Stimulated activated CD8-positive, alpha-beta memory T cell treated with anti-CD3 and anti-CD28 coated beads, Interleukin-7, amount 100 ng/mL, for 4 hours (primary cell): ENCODE data around the gene CDH26.

Experiments
- DNase-seq, 2 donors: peaks; one replicate each; pipeline ENCODE4 v3.0.0-alpha.2; 2020; ENCODE audit warnings: low read depth in 2 of 2

CDH26 gene

GRCh38 chr20:60063048-60063451, 104.8 kb downstream of the CDH26 start:
- no peak for DNase-seq

GRCh38 chr20:60063739-60064380, 105.6 kb downstream of the CDH26 start:
- DNase-seq = no peak
